Lower leg skin (tissue), 3 donors: ENCODE measurements around the gene SLFN12L.

Source experiments
- CTCF ChIP-seq, 3 donors: fragments of 450-650 bp; IDR thresholded peaks; one replicate each; pipeline ENCODE4 v1.5.1; 2016; ENCODE audit warnings: antibody characterized with exemption in 3 of 3, mild to moderate bottlenecking in 3 of 3, moderate library complexity in 2 of 3
- POLR2A ChIP-seq, 2 donors: fragments of 450-650 bp; IDR thresholded peaks; one replicate each; pipeline ENCODE4 v1.6.1; 2016 to 2017; ENCODE audit warnings: antibody characterized with exemption in 2 of 2, mild to moderate bottlenecking in 1 of 2, moderate library complexity in 1 of 2

GRCh38 chr17:35568561-35568960, 31.1 kb upstream of the SLFN12L start:
- TF ChIP-seq CTCF (IDR thresholded peaks at IDR 0.05) (no peak), POLR2A (IDR thresholded peaks at IDR 0.05) (no peak)
